ENCODE measurements around the gene ACTR6.

The ACTR6 gene

DNA sequence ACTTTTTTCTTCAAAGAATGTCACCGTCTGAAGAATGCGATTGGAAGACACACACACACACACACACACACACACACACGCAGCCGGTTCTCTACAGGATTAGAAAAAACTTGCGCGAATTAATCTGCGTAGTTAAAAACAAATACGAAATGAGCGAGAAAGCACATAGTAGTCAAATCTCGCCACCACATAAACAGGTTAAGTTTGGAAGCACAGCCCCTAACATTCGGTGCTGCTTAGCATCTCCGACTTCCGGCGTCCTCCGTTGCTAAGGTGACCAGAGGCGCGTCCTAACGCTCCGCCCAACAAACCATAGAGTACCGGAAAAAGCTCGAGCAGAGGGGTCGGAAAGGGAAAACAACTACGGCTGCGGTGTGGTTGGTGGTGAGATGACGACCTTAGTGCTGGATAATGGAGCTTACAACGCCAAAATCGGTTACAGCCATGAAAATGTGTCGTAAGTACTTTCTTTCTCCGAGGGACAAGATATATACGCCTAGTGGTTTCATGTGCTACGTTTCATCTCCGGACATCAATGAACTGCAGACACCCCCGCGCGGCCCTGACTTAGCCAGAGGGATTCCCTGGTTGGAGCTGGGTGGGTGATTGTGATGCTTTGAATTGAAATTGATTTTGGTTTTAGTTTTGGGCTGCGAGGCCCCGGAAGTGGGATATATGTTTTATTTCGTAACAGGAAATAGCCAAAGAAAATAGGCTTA is at the start of gene ACTR6:
Gene ACTR6 (plus strand): TSS at position 353 of the 719 bp plus-strand sequence. CDS start 37 bp downstream, at position 390.
- intact Hi-C loops (cut with DNase I) = no loop called here
- DNase-seq = peak; percentile 85 to 98 (median 94)

DNA sequence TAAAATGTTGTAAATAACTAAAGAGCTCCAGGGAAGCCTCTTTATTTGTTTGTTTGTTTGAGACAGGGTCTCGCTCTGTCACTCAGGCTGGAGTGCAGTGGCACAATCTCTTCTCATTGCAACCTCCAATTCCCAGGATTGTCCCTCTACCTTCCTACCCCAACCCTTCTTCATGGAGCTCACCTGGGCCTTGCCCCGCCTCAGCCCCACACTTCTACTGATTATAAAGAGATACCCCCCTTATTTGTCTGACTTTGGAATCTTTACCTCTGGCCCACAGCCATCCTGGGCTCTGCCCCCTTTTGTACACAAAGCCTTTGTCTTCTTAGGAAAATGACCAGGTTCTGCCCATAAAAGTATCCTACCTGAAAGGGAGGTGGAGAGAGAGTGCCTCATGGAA is 48.8 kb upstream of the ACTR6 start:
- intact Hi-C loops (cut with DNase I) = no loop called here
- no peak for DNase-seq

DNA sequence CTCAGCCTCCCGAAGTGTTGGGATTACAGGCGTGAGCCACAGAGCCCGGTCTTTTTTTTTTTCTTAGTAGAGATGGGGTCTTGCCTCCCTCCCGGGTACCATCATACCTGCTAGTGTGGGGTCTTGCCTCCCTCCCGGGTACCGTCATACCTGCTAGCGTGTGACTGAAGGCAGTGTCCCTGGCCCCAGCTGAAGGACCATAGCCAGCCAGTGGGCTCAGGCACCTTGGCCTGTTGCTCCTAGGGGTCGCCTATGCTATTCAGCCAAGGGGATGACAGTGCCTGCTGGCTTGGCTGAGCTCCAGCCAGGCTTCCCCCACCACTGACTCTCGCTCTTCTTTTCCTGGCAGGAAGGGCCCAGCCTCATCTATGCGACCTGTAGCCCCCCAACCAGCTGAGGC is 47.5 kb upstream of the ACTR6 start:
- DNase-seq = no peak
- intact Hi-C loops (cut with DNase I) = no loop called here

DNA sequence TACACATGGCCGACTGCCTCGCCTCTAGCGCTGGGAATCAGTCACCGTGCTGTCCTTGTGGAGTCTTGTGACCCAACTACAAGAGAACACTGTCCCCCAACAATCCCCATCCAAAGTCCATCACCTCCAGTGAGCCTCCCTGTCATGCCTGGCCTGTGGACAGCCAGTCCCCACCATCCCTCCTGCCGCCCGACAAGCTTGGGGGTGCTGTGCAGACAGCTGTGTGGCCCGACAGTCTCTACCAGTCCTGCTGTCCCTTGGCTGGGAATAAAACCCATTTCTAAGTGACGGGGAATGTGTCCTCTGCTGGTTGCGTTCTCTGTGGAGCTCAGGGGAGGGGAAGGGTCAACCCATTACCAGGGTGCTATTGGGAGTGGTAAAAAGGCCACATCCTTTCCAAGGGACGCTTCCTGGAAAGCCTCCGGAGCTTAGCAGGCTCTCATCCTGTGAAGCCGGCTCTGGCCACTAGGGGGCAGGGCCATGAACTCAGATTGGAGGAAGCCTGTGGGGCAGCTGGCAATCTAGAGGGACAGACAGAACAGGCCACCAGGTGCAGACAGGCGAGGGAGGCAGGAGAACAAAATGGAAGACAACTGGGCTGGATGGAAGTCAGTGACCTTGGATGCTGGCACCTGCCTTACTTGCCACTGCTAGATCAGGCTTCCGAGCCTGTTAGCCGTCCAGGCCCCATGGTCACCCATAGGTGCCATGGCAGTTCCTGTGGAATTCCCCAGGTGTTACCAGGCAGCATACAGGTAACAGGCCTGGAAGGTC is 46.0 kb upstream of the ACTR6 start:
- DNase-seq = peak; percentile 12 to 84 (median 62)
- intact Hi-C loops (cut with DNase I) = no loop called here

DNA sequence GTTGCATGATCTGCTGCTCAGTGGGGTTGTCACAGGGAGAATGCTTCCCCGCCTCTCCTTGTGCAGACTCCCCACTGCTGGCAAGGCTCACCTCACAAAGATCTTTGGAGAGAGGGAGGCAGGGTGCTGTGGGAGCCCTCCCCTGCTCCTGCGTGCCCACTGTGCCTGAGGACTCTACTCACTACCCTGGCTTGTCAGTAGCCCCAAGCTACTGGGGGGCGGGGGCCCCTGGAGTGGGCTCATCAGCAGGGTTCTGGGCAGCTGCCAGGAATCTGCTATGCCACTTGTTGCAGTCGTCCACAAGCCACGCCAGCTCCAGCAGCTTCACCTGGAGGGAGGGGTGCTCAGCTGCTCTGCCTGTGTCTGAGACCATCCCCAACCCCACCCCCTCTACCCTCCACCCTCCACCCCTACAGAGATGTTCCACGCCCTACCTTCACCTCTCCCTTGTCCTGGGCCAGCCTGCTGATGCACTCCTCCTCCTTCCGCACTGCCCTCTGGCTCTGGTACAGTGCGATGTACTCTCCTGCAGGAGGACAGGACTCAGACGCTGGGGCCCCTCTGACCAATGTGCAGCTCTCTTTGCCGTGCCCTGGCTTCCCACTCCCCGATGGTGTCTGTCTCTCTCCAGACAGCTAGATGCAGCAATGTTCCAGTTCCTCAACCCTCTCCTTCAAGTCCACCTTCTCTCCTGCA is 43.7 kb upstream of the ACTR6 start:
- DNase-seq = no peak
- intact Hi-C loops (cut with DNase I) = no loop called here

DNA sequence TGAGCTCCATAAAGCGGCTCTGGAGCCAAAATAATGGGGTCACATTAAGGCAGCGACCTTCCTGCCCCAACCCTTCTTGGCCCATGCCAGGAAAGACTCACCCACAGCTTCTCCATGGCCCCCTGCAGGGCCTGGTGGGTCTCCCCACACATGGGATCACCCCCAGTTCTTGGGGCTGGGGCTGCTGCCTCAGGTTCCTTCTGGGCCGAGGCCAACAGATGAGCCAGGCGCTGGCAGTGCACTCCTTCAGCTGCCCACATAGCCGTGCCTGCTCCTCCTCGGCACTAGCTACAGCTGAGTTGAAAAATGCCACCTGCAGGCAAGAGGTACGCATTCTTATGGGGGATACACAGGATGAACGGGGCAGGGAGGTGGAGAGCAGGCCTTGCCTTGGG is 43.2 kb upstream of the ACTR6 start:
- intact Hi-C loops (cut with DNase I) = no loop called here
- no peak for DNase-seq

DNA sequence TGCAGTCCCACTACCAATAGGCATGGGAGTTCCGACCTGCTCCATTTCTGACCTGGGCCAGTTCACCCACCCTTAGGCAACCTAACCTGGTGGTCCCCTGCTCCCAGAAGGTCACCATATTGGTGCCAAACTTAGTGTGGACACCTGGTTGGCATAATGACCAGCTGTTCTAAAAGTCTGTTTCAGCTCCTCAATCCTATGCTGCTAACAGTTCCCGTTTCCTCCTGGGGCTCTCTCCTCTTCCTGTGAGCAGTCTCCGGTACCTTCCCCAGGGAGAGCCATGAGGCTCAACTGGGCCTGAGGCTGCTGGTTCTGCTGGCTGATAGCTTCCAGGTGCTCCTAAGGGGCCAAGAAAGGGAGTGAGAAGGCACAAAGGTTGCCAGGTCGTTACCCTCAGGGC is 42.1 kb upstream of the ACTR6 start:
- intact Hi-C loops (cut with DNase I) = no loop called here
- DNase-seq = no peak

DNA sequence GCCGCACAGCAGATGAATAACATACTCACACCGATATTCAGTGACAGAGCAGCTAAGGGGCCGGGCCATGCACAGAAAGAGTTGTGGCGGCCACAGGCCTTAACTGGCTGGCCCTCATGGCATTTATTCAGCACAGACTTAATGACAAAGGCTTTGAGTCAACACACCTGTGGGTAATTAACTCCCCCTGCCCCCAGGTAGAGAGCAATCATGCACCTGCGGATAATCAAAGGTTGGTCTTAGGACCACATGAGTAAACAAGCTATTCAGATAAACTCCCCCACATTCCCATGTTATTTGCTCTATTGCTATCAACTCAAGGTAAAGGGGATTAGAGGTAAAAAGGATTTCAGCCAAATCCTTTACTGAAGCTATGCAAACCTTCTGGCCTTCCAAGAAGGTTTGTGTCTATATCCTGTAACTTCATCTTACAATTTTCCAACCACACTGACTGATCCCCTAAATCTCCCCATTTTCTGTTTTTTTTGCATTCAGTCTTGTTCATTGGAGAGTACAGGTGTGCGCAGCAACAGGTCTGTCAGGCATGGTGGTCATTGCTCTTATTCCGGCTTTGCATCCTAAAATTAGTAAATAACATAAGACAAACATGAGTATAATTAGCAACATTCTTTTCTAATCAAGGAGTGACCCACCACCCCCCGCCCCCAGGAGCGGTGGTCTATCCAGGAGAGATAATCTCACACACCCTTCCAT is 41.1 kb upstream of the ACTR6 start:
- intact Hi-C loops (cut with DNase I) = no loop called here
- no peak for DNase-seq

DNA sequence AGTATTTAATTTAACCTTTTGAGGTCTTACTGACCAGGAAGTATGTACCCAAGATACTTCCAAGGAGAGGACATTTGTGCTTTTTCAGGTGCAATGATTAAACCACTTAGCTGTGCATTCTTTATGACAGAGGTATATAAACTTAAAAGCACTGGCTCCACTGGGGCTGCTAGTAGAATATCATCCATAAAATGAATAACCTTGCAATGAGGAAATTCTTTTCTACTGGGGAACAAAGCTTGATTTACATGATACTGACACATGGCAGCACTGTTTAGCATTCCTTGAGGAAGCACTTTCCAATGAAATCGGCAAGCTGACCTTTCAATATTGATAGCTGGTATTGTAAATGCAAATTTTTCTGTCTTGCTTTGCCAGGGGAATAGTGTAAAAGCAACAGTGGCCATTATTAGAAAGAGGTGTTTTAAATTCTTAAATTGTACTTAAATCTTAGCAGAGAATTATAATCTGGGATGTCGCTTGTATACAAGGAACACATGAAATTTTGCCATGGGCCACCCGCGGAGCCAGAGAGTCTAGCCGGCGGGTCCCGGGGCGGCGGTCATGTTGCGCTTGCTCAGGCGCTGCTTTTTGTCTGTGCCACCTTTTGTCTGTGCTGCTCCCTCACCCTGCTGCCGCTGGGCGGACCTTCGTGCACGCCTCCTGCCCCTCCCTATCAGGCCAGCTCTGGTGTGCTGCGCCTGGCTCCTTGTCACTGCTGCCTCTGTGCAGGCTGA is 37.0 kb upstream of the ACTR6 start:
- DNase-seq = peak; percentile 18 to 84 (median 66)
- intact Hi-C loops (cut with DNase I) = no loop called here

DNA sequence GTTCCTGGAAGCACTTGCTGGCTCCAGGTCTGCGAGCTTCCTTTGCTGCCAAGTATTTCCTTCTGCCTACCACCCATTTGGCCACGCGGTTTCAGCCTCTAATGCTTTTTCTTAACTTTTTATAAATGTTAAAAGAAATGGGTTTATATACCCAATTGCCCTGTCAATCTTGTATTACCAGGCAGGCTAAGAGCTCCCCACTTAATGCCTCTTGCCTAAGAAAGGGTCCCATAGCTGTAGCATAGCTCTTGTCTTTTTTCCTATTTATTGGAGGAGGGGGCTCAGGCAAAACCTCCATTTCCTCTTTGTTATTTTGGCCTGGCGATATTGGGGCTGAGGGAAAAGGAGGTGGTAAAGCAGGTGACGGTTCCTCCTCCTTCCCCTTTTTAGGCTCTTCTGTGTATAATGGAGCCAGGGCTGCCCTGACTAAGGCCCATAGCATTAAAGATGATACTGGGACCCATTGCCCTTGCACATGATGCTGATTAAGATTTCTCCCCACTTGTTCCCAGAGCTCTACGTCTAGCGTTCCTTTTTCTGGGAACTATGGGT is 36.4 kb upstream of the ACTR6 start:
- DNase-seq = no peak
- intact Hi-C loops (cut with DNase I) = no loop called here

DNA sequence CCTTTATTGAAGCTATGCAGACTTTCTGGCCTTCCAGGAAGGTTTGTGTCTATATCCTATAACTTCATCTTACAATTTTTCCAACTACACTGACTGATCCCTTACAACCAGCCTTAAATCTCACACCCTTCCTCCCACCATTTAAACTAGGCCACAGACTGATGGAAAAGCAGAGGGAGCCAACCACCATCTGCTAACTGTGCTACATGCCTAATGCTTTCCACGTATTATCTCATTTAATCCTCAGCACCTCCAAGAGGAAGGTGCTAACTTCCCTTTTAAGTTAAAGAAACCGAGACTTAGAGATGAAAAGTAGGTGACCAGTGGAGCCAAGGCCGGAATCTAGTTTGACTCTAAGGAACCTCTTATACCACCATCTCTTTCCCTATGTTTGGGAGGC is 35.3 kb upstream of the ACTR6 start:
- DNase-seq = no peak
- intact Hi-C loops (cut with DNase I) = no loop called here

DNA sequence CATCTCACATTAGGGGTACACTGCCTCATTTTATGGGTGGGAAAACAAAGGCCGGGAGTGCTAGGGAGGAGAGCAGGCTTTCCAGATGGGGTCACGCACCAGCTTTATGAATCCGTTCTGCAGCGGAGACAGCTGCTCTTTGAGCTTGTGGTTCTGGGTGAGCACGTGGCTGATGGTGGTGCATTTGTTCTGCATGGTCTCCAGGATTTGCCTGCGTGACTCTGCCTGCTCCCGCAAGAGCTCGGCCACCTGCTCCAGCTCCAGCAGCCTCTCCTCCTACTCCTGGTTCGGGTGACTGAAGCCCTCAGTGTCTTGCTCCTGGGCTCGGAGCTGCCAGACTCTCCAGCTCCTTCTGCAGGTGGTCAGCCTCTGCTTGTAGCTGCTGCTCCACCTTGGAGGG is 34.4 kb upstream of the ACTR6 start:
- intact Hi-C loops (cut with DNase I) = no loop called here
- no peak for DNase-seq

DNA sequence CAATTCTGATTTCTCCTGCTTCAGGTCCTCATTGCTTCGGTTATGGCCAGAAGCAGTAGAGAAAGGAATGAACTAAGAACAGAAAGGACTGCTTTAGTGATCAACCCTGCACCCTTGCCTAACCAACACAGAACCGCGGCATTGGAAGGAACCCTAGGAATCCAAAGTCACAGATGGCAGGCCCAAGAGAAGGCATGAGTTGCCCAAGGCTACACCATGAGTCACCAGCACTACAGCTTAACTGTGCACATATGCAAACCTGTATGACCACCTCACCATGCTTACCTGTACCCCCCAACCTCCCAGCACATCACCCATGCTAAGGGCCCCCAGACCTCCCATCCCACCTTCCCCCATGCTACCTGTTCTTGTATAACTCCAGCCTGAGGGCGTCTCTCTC is 32.1 kb upstream of the ACTR6 start:
- intact Hi-C loops (cut with DNase I) = no loop called here
- no peak for DNase-seq

DNA sequence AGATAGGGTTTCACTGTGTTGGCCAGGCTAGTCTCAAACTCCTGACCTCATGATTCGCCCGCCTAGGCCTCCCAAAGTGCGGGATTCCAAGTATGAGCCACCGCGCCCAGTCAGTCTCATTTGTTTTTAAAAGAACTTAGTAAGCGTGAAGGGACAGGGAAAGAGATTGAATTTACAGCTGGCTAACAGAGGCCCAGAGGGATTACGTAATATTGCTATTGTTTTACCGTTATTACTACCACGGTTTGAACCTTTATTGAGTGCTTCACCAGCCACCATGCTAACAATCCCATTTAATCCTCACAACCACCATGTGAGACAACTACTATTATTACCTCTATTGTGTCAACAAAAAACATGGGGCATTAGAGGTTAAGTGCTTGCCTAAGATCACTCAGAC is 31.3 kb upstream of the ACTR6 start:
- DNase-seq = no peak
- intact Hi-C loops (cut with DNase I) = no loop called here

DNA sequence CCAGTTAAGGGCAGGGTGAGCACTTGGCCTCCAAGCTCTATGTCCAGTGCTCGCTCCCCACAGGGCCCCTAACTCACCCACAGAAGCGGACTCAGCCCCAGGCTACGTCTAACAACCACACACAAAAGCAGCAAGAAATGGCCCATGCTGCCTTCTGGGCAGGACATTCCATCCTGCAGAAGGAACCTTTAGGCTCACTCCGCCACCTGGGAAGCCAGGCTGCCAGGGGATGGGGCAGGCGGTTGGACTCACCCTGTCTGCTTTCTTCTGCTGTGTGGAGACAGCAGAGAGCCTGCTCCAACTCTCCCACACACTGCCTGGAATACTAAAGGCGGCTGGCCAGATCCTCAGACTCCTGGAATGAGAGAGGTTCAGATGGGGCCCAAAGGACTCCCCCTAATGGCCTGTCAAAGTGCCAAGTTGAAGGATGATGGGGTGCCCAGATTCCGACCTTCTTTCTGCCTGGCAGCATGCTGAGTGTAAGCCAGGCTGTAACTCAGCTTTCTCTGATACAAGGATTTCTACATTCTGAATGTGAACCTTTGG is 30.2 kb upstream of the ACTR6 start:
- intact Hi-C loops (cut with DNase I) = no loop called here
- peak in 10 of 42 donors; percentile 4 to 49 (median 26) for DNase-seq

DNA sequence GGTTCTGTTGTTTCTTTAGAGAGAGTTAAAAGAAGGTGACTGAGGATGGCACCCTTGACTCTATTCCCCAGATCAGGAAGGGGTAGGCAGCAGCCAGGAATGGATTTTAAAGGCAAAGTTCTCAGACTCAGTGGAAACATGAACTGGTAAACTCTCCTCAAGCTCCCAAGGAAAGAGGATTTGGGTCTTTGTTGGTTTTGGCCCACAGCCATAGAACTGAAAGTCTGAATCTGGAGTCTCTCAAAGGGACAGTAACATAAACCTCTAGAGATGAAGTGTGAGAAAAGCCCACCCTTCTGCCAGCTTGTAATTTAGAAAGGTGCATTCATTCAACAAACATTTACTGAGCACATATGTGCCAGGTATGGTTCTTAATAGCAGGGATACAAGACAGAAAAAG is 29.4 kb upstream of the ACTR6 start:
- intact Hi-C loops (cut with DNase I) = no loop called here
- DNase-seq = no peak

DNA sequence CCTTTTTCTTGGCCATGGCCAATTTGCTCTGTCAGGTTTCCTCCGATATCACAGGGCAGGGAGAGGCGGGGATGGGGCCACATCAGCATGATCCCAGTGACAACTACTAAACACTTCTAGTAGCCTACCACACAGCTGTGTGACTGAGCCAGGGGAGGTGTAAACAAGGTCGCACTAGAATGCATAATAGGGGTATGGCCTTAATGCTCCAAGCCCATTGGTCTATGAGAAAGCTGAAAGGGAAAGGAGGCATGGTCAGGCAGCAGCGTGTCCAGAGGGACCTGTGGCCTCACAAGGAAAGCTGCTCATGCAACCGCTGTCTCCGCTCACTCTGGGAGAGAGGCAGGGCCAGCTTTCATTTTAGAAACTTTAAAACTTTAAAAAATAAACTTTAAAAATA is 27.5 kb upstream of the ACTR6 start:
- intact Hi-C loops (cut with DNase I) = no loop called here
- no peak for DNase-seq

DNA sequence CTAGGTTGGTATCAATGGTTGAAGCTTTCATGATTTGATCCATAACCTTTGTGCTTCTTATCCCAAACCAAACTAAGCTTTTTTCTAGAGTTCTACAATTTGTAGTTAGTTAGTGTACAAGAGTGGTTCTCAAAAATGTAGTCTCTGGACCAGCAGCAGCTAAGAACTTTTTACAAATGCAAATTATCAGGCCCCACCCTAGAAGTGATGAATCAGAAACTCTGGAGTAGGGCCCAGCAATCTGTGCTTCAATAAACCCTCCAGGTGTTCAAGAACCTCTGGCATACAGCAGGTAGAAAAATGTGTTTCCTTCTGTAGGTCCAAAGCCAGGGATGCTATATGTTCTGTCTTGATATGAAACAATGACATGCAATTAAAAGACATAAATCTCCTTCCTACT is 26.1 kb upstream of the ACTR6 start:
- no peak for DNase-seq
- intact Hi-C loops (cut with DNase I) = no loop called here
